Heart right ventricle (tissue), 16 donors: ENCODE measurements around the gene ZFAND3. TPM values are rescaled to one million over a fixed set of nuclear protein-coding genes. Genes with fewer than 3 reads are reported as not detected.

Experiments used
- ATAC-seq, 8 donors: fragments of 200-7000 bp; cut with Tn5 transposase; one replicate each; pipeline ENCODE4 v1.9.1; 2020; ENCODE audit warnings: mild to moderate bottlenecking in 8 of 8, moderate library complexity in 8 of 8, moderate number of reproducible peaks in 1 of 8
- DNase-seq, 2 donors: peaks; one replicate each; pipeline ENCODE4 v3.0.0-alpha.2; 2020
- H3K27ac ChIP-seq, 10 donors: fragments of 200-600 bp; sonication (generic) in 2 of 10; one replicate each; pipeline versions ENCODE4 v1.5.0 to v1.8.0; 2020 to 2022; ENCODE audit warnings: mild to moderate bottlenecking in 3 of 10
- H3K27me3 ChIP-seq, 7 donors: fragments of 200-600 bp; one replicate each; pipeline ENCODE4 v1.8.0; 2021 to 2022; ENCODE audit warnings: mild to moderate bottlenecking in 2 of 7
- H3K36me3 ChIP-seq, 9 donors: fragments of 200-600 bp; sonication (generic) in 1 of 9; one replicate each; pipeline versions ENCODE4 v1.5.0 to v1.8.0; 2020 to 2022; ENCODE audit warnings: mild to moderate bottlenecking in 2 of 9
- H3K4me1 ChIP-seq, 9 donors: fragments of 200-600 bp; sonication (generic) in 1 of 9; one replicate each; pipeline versions ENCODE4 v1.5.0 to v1.8.0; 2020 to 2022; ENCODE audit warnings: mild to moderate bottlenecking in 4 of 9
- H3K4me3 ChIP-seq, 10 donors: fragments of 200-600 bp; sonication (generic) in 2 of 10; one replicate each; pipeline versions ENCODE4 v1.5.0 to v1.8.0; 2020 to 2022; ENCODE audit warnings: mild to moderate bottlenecking in 7 of 10, moderate library complexity in 2 of 10
- H3K9me3 ChIP-seq, 11 donors: fragments of 200-600 bp in 10 of 11; sonication (generic) in 2 of 11; one replicate each; pipeline versions ENCODE4 v1.5.0 to v1.8.0; 2013 to 2022; ENCODE audit warnings: mild to moderate bottlenecking in 2 of 11, control low read depth in 1 of 11, moderate library complexity in 1 of 11
- CTCF ChIP-seq, 9 donors: fragments of 200-600 bp; sonication (generic) in 2 of 9; IDR thresholded peaks; one replicate each; pipeline versions ENCODE4 v1.5.0 to v1.8.0; 2021 to 2022; ENCODE audit warnings: antibody characterized with exemption in 9 of 9, mild to moderate bottlenecking in 5 of 9, moderate library complexity in 1 of 9
- WGBS, 2 donors: extraction: QIAGEN DNeasy Blood & Tissue Kit; methylation state at CpG; one replicate each; pipeline ENCODE4 v1.1.7; 2013; ENCODE audit warnings: inconsistent platforms in 1 of 2; 5-methylcytosine and 5-hydroxymethylcytosine counted together
- intact Hi-C, 10 donors: fragments of 100-400 bp; cut with DNase I; formaldehyde crosslinking; loops; one replicate each; pipeline versions ENCODE4 v1.11.1 to v1.14.2; 2022
- polyA plus RNA-seq, 2 donors: library from polyadenylated mRNA; stranded (reverse); fragments of 200-250 nt; gene quantifications; one replicate each; pipeline ENCODE4 v1.2.3, GENCODE V29; 2013
- total RNA-seq, 10 donors: library from RNA; stranded (reverse); fragmentation: NEBNext Ultra II Directional in 3 of 10; extraction: Animal tissue kit (Norgen Biotek cat#: 25700) in 3 of 10; gene quantifications; one replicate each; pipeline versions ENCODE4 v1.2.1 to v1.2.4, GENCODE V29; 2021 to 2023
- donor health status: Arrhythmogenic right ventricular cardiomyopathy.
- donor health status: ischemic (EF 13 %, LVEDD 7.1; RV severe dilation, severe dysfunction).
- donor health status: healthy with polysubstance abuse.
- donor health status: DM: no; HTN: yes; CAD: no.
- donor health status: DM: no; HTN: no; CAD: no.
- donor health status: ischemic (EF 25% LVEDD 6.9; RV normal size, moderate dysfunction).
- donor health status: ischemic (EF 25% LVEDD 5.7; RV mildly dilated, moderate dysfunction).
- donor health status: healthy.
- donor health status: DM: yes; HTN: yes; CAD: no.
- donor health status: Ischemic cardiomyopathy.
- donor health status: ischemic (EF 35%, LVEDD 5.7; RV mildly dilated, moderate dysfunction).
- donor health status: nonischemic (EF 11% LVEDD 7.7; RV severe dilation, severe dysfunction).
- donor health status: DM: yes; HTN: yes; CAD: no.
- donor health status: PGD.
- donor health status: ischemic (EF 29% LVEDD 5.4; RV normal size, mild dysfunction).
- donor health status: nonischemic (EF 23%, LVEDD 6.1; RV moderate dilation, normal function).

Gene ZFAND3
- total and polyA plus RNA-seq, 12 donors: 24.4 to 123 (median 105) TPM

- ATAC-seq: no peak
- no peak overlapping the region for H3K27ac ChIP-seq
- no peak for DNase-seq
- peaks cover 4 to 76% (median 58%) of the 10 kb centered on the region in 9 donors for H3K4me1 ChIP-seq
- H3K36me3 ChIP-seq: no peaks in the 10 kb centered on the region
- intact Hi-C loops: no loop called here
- no peak for TF ChIP-seq CTCF (IDR thresholded peaks at IDR 0.05)
- no peaks in the 10 kb centered on the region for H3K9me3 ChIP-seq
- no peaks in the 10 kb centered on the region for H3K27me3 ChIP-seq
- WGBS, 2 donors: 94 to 99% methylated on average over 3 of the region's 3 CpGs
- no peak overlapping the region for H3K4me3 ChIP-seq
Observed at GRCh38 chr6:37847704-37848103, 28.2 kb downstream of the ZFAND3 start.

- Histone ChIP-seq H3K4me1 (peaks cover 4 to 77% (median 58%) of the 10 kb centered on the region in 9 donors), H3K27ac (no peak overlapping the region), H3K27me3 (no peaks in the 10 kb centered on the region), H3K36me3 (no peaks in the 10 kb centered on the region), H3K9me3 (no peaks in the 10 kb centered on the region), H3K4me3 (no peak overlapping the region)
- intact Hi-C loops: no loop called here
- DNase-seq (no peak), ATAC-seq (no peak)
- TF ChIP-seq CTCF (IDR thresholded peaks at IDR 0.05): no peak
- WGBS, 2 donors: 88 to 92% methylated on average over 4 of the region's 4 CpGs
Observed at GRCh38 chr6:37848371-37848770, 28.8 kb downstream of the ZFAND3 start.

- intact Hi-C loops: loop anchor here in 3 of 10 donors (10.0 kb wide), 3 partner anchors 45 to 115 kb away; no protein-coding TSS in a partner anchor
- TF ChIP-seq CTCF (IDR thresholded peaks at IDR 0.05): no peak
- ATAC-seq: peak in 4 of 8 donors; percentile 19 to 41 (median 26)
Observed at GRCh38 chr6:37850260-37850659, 30.7 kb downstream of the ZFAND3 start.

GRCh38 chr6:37850728-37851285, 31.3 kb downstream of the ZFAND3 start:
- peak in 4 of 8 donors; percentile 19 to 42 (median 36) for ATAC-seq

More at GRCh38 chr6:37850260-37850659, 30.7 kb downstream of the ZFAND3 start:
- no peaks in the 10 kb centered on the region for H3K36me3 ChIP-seq
- H3K27ac ChIP-seq: no peak overlapping the region
- DNase-seq: no peak
- H3K4me1 ChIP-seq: peaks cover 4 to 69% (median 53%) of the 10 kb centered on the region in 9 donors
- no peak overlapping the region for H3K4me3 ChIP-seq
- H3K27me3 ChIP-seq: no peaks in the 10 kb centered on the region
- no peaks in the 10 kb centered on the region for H3K9me3 ChIP-seq
- WGBS, 2 donors: 83 to 86% methylated on average over 4 of the region's 4 CpGs

More at GRCh38 chr6:37850728-37851285, 31.3 kb downstream of the ZFAND3 start:
- H3K9me3 ChIP-seq: no peaks in the 10 kb centered on the region
- TF ChIP-seq CTCF (IDR thresholded peaks at IDR 0.05): no peak
- WGBS, 2 donors: 82 to 87% methylated on average over 9 of the region's 9 CpGs
- intact Hi-C loops: loop anchor here in 3 of 10 donors (10.0 kb wide), 3 partner anchors 46 to 114 kb away; no protein-coding TSS in a partner anchor
- H3K4me3 ChIP-seq: no peak overlapping the region
- H3K27ac ChIP-seq: no peak overlapping the region
- peaks cover 4 to 64% (median 48%) of the 10 kb centered on the region in 9 donors for H3K4me1 ChIP-seq
- no peaks in the 10 kb centered on the region for H3K36me3 ChIP-seq
- no peaks in the 10 kb centered on the region for H3K27me3 ChIP-seq
- DNase-seq: no peak
